H1 (cell line): ENCODE data around the gene MCF2L2. TPM values are rescaled to one million over a fixed set of nuclear protein-coding genes. Genes with fewer than 3 reads are reported as not detected.

Source experiments
- CTBP2 ChIP-seq: IDR thresholded peaks from 2 replicates; pipeline ENCODE4 v1.7.0; 2011; ENCODE audit warnings: borderline replicate concordance, mild to moderate bottlenecking, moderate library complexity, mixed read lengths, low read length; ENCODE audit not compliant: insufficient read depth, insufficient read length
- SIX5 ChIP-seq: IDR thresholded peaks from 2 replicates; pipeline ENCODE4 v1.6.1; 2011; ENCODE audit warnings: mild to moderate bottlenecking, low read depth, low read length
- polyA plus RNA-seq, 7 experiments: library from polyadenylated mRNA; depleted of rRNA in 3 of 7; stranded (reverse) in 5 of 7; unstranded in 2 of 7; fragments of >200 nt in 5 of 7; fragments of 200-250 nt in 2 of 7; gene quantifications; 1 replicate in 5 of 7; 2 replicates in 1 of 7; 4 replicates in 1 of 7; pipeline versions ENCODE4 v1.2.1 to v1.2.3, GENCODE V29; 2011 to 2013; ENCODE audit warnings: missing spikeins in 2 of 7, mixed read lengths in 2 of 7
- total RNA-seq: library from RNA; stranded (reverse); fragmentation: NEBNext Ultra II Directional; extraction: Animal tissue kit (Norgen Biotek cat#: 25700); gene quantifications from 2 replicates; pipeline ENCODE4 v1.2.1, GENCODE V29; 2021

The MCF2L2 gene
- total and polyA plus RNA-seq, 2 of the 8 experiments (the other 6 are each of a cell fraction or from before 2014, with no cell fraction given): 4.1 to 13.7 TPM

GRCh38 chr3:183339461-183340086 is 88.8 kb downstream of the MCF2L2 start (continued):
- TF ChIP-seq SIX5: no peak
- TF ChIP-seq CTBP2: no peak
